ENCODE measurements around the gene VAV2.

VAV2 gene

GRCh38 chr9:134028076-134028475, 36.0 kb upstream of the VAV2 start:
- DNase-seq, result no peak

- DNase-seq, result no peak
These were observed 35.4 kb upstream of the VAV2 start for GRCh38 chr9:134027561-134027960.

GRCh38 chr9:134026981-134027380, 34.9 kb upstream of the VAV2 start:
- DNase-seq, result no peak

GRCh38 chr9:134026581-134026980, 34.5 kb upstream of the VAV2 start:
- no peak for DNase-seq

GRCh38 chr9:134025606-134026541, 33.8 kb upstream of the VAV2 start:
- DNase-seq, result peak; percentile 24 to 32

GRCh38 chr9:134024828-134025605, 32.9 kb upstream of the VAV2 start, which contains the start of gene BRD3OS:
TSS of gene BRD3OS (plus strand) at chr9:134025481. CDS start at chr9:134026748, 1,267 bp downstream.
- peak; percentile 85 to 86 for DNase-seq

- DNase-seq, result no peak
These were observed 32.2 kb upstream of the VAV2 start for GRCh38 chr9:134024214-134024792.

- DNase-seq, result no peak
These were observed 22.8 kb upstream of the VAV2 start for GRCh38 chr9:134014946-134015345.

GRCh38 chr9:134011401-134011800, 19.3 kb upstream of the VAV2 start:
- DNase-seq, result no peak

- no peak for DNase-seq
These were observed 18.4 kb upstream of the VAV2 start for GRCh38 chr9:134010310-134011173.

- DNase-seq, result no peak
These were observed 15.4 kb upstream of the VAV2 start for GRCh38 chr9:134007571-134007970.

GRCh38 chr9:134007150-134007549, 15.0 kb upstream of the VAV2 start:
- DNase-seq, result no peak

- no peak for DNase-seq
These were observed 13.3 kb upstream of the VAV2 start for GRCh38 chr9:134005381-134005780.

GRCh38 chr9:134004881-134005280, 12.8 kb upstream of the VAV2 start:
- no peak for DNase-seq

GRCh38 chr9:134004131-134004873, 12.2 kb upstream of the VAV2 start:
- no peak for DNase-seq

GRCh38 chr9:134003237-134003636, 11.1 kb upstream of the VAV2 start:
- DNase-seq, result no peak

- DNase-seq, result no peak
These were observed 10.7 kb upstream of the VAV2 start for GRCh38 chr9:134002796-134003195.

GRCh38 chr9:133999851-134000265, 7.7 kb upstream of the VAV2 start:
- DNase-seq, result no peak

GRCh38 chr9:133998915-133999595, 6.9 kb upstream of the VAV2 start:
- DNase-seq, result no peak

- DNase-seq, result no peak
These were observed 5.5 kb upstream of the VAV2 start for GRCh38 chr9:133997584-133997983.

Measured in AML-193 (cell line).